Transverse colon (tissue), 4 donors: ENCODE measurements around the gene SZT2.

Source experiments
- EP300 ChIP-seq: sonication (generic); formaldehyde crosslinking; IDR thresholded peaks from one replicate; pipeline ENCODE4 v1.6.1; 2017; ENCODE audit warnings: antibody characterized with exemption, low read depth
- POLR2A ChIP-seq: fragments of 450-650 bp; IDR thresholded peaks from one replicate; pipeline ENCODE4 v1.6.1; 2016; ENCODE audit warnings: antibody characterized with exemption, mild to moderate bottlenecking, moderate library complexity
- POLR2AphosphoS5 ChIP-seq, 3 donors: sonication (generic); formaldehyde crosslinking; IDR thresholded peaks; one replicate each; pipeline ENCODE4 v1.6.1; 2016; ENCODE audit warnings: antibody characterized with exemption in 3 of 3
- TF ChIP-seq, protein P1 (sequence below), 5 experiments: fragments of 200-600 bp in 3 of 5; fragments of 450-650 bp in 2 of 5; sonication (generic) in 3 of 5; IDR thresholded peaks; 1 replicate in 2 of 5; 2 replicates in 3 of 5; pipeline ENCODE4 v1.5.1; 2016 to 2017; ENCODE audit warnings: antibody characterized with exemption in 5 of 5, inconsistent platforms in 3 of 5, mild to moderate bottlenecking in 2 of 5, moderate library complexity in 1 of 5

DNA sequence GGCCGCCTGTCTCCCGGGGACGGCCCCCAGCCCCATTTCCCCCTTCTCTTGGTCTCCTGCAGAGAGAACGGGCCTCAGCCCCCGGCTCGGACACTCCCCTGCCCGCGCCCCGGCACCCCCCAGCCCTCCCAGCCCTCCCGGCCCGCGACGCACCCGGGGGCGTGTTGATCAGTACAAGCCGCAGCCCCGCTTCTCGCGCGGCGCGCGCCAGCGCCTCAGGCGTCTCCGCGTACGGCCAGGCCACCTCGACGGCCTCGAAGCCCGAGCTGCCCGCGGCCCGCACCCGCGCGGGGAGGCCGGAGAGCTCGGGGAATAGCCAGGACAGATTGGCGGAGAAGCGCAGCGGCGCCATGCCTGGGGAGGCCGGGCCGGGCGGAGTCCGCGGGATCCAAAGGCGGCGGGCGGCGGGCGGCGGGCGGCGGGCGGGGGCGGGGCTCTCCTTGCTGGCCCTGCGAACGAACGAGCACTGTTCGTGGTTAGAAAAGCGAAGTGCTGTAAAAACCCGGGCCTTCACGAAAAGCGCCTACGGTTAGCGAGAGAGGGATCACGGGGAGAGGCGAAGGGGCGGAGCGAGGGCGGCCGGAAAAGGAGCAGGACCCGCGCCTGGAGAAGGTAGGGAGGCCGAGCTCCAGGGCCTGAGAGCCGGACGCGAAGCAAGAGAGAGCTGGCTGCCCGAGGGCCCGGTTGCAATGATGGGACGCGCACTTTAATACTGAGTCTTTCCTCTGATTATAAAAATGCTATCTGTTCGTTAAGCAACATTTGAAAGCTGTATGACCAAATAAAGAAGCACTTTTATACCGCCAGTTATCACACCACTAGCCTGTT lies 64.0 kb downstream of the SZT2 start, which contains the start of gene HYI:
- peak; percentile 74 to 81 (median 75) for TF ChIP-seq POLR2AphosphoS5 (IDR thresholded peaks at IDR 0.05)
- no peak for TF ChIP-seq EP300
- TF ChIP-seq POLR2A, result peak; percentile 63
- TF ChIP-seq, protein P1, sequence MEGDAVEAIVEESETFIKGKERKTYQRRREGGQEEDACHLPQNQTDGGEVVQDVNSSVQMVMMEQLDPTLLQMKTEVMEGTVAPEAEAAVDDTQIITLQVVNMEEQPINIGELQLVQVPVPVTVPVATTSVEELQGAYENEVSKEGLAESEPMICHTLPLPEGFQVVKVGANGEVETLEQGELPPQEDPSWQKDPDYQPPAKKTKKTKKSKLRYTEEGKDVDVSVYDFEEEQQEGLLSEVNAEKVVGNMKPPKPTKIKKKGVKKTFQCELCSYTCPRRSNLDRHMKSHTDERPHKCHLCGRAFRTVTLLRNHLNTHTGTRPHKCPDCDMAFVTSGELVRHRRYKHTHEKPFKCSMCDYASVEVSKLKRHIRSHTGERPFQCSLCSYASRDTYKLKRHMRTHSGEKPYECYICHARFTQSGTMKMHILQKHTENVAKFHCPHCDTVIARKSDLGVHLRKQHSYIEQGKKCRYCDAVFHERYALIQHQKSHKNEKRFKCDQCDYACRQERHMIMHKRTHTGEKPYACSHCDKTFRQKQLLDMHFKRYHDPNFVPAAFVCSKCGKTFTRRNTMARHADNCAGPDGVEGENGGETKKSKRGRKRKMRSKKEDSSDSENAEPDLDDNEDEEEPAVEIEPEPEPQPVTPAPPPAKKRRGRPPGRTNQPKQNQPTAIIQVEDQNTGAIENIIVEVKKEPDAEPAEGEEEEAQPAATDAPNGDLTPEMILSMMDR (IDR thresholded peaks at IDR 0.05), result no peak
